Measurements from ENCODE around the gene ATP2B2.
"Not testable (repeated sequence)": the region's sequence is repeated elsewhere in the genome, so short reads cannot be mapped to it uniquely, and the experiment has no call there.

The ATP2B2 gene

DNA sequence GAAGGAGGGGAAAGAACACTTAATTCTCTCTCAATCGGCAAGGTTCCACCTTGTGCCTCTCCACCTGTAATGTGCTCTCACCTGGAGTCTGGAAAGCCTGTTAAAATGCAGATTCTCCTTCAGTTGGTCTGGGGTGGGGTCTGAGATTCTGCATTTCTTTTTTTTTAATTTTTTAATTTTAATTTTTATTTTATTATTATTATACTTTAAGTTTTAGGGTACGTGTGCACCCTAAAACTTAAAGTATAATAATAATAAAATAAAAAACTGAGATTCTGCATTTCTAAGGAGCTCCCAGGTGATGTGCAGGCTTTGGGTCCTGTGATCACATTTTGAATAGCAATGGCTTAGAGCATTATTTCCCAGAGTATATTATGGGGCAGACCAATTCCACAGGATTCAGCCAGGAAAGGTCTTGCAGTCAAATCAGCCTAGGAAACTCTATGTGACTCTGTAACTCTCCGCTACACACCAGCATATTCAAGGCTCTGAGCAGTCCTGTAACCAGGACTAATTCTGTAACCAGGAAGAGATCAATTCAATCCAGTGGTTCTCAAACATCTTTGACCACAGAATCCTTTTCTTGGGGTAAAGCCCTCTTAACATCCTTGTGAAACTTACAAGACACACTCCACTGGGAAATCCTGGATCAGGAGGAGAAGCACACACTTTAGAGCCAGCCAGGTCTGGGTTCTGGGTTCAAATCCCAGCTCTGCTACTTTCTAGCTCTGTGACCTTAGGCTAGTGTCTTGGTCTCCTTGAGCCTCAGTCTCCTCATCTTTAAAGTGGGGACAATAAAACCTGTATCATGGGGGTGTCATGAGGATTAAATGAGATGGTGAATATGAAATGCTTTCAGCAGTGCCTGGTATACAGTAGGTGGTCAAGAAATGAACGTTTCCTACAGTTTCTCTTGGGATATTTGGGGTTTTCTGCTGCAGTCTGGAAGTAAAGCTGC, 122.2 kb downstream of the ATP2B2 start:
- DNase-seq (ENCODE audit: low read depth in 2 of 2): no peak

- not testable (repeated sequence) for DNase-seq (ENCODE audit: low read depth in 2 of 2)
Measured at GRCh38 chr3:10382445-10382844, 122.9 kb downstream of the ATP2B2 start.

DNA sequence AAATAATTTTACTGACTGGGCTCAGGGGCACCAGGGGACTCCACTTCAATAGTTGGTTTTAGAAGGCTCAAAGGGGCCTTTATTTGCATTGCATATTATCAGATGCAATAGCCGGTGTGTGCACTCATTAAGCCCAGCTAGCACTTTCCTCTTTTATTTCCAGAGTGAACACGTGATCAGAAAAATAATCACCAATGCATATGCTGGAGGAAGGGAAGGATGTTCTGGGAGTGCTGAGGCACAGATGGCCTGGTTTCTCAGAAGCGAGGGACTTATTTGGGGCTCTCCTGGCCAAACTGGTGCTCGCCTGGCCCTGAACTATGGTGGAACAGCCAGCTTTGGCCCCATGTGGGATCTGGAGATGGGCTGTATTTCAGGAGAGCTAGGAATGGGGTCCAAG, 124.0 kb downstream of the ATP2B2 start:
- DNase-seq (ENCODE audit: low read depth in 2 of 2): no peak

- no peak for DNase-seq (ENCODE audit: low read depth in 2 of 2)
Measured at GRCh38 chr3:10380906-10381305, 124.5 kb downstream of the ATP2B2 start.

DNA sequence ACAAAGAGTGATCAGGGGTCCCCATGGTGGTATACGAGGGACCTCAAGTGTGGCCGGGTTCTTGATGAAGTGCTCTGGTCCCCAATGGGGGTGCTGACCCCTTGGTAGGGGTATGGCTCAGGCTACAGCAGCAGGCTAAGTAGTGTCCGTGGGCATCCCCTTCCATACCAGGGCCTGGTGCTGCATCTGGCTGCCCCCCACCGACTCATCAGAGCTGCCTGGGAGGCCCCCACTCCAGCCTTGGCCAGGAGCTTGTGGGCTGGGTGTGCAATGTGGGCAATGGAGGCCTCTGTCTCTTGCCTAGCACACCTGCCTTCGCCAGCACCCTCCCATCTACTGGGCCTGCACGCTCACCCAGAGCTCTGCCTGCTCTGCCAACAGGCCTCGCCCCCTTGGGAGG, 125.4 kb downstream of the ATP2B2 start:
- no peak for DNase-seq (ENCODE audit: low read depth in 2 of 2)

- no peak for DNase-seq (ENCODE audit: low read depth in 2 of 2)
Measured at GRCh38 chr3:10379161-10379560, 126.2 kb downstream of the ATP2B2 start.

- no peak for DNase-seq (ENCODE audit: low read depth in 2 of 2)
Measured at GRCh38 chr3:10378742-10379141, 126.6 kb downstream of the ATP2B2 start.

DNA sequence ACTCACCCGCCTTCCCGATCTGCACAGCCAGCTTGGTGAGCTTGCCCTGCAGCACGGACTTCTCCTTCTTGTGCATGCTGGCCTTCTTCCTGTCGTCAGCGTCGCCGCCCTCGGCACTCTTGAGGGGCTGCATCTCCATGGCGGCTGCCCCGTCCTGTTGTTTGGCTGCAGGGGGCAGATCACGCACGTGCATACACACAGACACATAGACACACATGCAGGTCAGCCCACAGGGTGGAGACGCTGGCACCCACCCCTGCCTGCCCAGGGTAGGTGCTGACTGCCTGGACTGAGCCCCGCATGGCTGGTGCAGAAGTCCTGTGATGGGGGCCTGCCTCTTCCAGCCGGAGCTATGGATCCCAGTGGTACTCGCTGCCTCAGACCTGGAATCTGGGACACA, 127.1 kb downstream of the ATP2B2 start:
- no peak for DNase-seq (ENCODE audit: low read depth in 2 of 2)

DNA sequence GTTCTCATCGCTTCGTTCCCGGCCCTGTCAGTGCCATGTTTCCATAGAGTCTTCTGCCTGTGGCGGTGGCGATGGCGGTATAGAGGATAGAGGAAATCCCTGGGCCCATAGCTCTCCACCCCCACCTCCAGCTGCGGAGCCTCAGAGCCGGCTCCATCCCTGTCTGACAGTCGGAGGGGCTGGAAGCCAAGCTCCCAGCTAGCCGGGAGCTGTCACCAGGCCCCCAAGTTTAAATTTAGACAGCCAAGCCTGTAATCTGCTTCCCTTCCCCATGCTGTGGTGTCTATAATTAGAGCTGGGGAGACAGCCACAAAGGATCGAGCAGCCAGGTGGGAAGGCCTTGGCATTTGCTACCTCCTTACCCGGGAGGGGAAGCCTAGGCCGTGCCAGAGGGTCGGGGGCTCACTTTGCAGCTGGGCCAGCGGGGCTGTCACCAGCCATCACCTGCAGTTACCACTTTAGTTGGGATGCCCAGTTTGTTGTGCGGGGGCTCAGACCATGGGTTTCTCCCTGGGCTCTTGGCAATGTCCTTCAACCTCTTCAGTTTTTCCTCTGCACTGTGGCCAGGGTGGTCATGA, 128.1 kb downstream of the ATP2B2 start:
- no peak for DNase-seq (ENCODE audit: low read depth in 2 of 2)

GRCh38 chr3:10376353-10376752, 129.0 kb downstream of the ATP2B2 start:
- DNase-seq (ENCODE audit: low read depth in 2 of 2): no peak

DNA sequence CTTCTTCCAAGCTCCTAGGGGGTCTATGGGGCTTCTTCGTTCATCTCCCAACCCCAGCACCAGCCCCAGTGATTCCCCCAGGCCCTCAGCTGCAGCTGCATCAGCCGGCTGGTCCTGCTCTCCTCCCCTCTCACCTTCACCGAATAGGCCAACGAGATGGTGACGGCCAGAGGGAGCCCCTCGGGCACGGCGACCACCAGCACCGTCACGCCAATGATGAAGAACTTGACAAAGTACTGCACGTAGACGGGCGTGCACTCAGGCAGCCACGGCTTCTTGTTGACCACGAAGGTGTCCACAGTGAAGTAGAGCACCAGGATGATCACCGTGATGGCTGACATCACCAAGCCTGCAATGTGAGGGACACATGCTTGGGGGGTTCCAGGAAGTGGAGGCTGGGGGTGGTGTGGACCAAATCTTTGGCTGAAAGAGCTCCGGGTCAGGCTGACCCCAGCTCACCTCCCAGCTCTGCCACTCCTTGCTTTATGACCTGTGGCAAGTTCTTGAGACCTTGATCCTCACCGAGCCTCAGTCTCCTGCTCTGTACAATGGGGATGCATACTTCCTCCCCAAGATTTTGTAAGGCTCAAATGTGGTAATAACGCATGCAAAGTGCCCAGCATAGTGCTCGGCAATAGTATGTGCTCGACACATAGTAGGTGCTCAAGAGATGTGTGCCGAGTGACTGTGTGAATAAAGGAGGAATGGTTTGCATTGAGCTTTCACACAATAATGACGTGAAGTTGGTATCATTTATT, 129.9 kb downstream of the ATP2B2 start:
- DNase-seq (ENCODE audit: low read depth in 2 of 2): no peak

DNA sequence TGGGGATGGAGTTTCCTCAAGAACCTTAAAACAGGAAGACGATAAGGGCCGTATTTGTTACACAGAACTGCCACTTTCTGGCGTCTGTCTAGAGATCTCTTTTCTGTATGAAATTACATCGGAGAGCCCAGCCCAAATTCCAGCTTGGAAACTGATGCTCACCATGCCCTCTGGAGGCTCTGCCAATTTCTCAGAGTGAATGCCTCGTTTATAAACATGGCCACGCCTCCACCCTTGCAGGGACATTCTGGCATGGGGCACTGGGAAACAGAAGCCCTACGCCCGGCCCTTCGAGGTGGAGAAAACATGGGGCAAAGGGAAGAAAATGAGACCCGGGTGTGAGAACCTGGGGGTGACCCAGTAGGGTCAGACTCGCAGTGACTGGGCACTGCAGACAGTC, 131.1 kb downstream of the ATP2B2 start:
- no peak for DNase-seq (ENCODE audit: low read depth in 2 of 2)

DNA sequence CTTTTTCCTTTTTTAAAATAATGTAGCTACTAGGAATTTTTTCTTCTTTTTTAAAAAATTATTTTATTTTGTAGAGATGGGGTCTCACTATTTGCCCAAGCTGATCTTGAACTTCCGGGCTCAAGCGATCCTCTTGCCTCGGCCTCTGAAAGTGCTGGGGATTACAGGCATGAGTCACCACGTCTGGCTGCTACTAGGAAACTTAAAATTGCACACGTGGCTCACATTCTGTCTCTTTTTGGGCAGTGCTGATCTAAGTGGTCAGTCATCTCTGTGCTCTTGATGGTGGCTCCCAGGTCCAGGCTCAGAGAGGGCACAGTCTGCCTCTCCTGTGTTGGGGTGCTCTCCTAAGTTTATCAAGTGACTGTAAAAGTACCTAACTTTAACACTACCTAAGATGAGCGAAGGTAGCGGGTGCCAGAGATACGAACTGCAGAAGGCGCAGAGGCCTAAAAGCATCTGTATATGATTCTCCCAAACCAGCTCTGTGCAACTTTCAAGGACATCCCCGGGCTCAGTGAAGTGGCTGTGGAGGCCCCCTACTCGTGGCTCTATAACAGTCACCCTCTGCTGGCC, 131.6 kb downstream of the ATP2B2 start:
- DNase-seq (ENCODE audit: low read depth in 2 of 2): no peak

GRCh38 chr3:10371789-10372188, 133.6 kb downstream of the ATP2B2 start:
- no peak for DNase-seq (ENCODE audit: low read depth in 2 of 2)

- DNase-seq (ENCODE audit: low read depth in 2 of 2): no peak
Measured at GRCh38 chr3:10371167-10371566, 134.2 kb downstream of the ATP2B2 start.

DNA sequence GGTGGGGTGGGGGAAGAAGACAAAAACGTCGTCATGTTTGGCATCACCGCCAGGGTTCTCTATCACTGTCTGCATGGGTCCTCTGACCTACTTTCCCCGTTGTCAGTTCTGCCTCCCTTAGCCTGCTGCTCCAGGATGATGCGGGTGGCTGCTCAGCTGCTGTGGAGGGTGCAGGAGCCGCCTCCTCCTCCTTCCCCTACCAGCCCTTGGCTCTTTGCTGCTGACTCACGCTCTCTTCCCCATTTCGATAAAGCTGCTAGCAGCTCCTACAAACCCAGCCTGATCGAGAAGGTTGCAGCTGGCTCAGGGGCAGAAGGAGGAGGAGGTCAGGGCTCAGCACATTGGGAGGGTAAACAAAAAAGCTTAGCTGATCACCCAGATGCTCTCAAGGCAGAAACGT, 135.0 kb downstream of the ATP2B2 start:
- DNase-seq (ENCODE audit: low read depth in 2 of 2): no peak

DNA sequence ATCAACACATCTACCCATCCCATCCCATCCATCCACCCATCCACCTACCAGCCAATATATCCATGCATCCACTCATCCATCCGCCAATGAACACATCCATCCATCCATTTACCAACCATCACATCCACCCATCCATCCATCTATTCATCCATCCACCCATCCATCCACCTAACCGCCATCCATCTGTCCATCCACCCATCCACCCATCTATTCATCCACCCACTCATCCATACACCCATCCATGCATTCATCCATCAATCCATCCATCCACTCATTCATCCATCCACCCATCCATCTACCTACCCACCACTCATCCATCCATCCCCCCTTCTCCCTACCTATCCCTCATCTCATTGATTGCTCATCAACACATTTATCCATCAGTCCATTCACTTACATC, 136.9 kb downstream of the ATP2B2 start:
- no peak for DNase-seq (ENCODE audit: low read depth in 2 of 2)

DNA sequence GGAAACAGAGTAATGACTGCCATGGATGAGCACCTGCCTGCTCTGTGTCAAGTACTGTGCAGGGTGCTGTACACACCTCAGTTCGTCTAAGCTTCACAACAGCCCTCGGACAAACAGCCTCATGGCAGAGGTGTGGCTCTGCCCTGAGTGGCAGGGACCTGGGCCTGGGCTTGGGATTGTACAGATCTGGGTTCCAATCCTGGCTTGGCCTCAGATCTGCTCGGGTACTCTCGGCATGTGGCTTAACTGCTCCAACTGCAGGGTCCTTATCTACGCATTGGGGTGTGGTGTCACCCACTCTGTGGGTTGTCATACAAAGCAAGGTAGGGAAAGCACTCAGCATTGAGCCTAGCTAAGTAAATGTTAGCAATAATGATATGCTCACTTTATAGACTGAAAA, 137.9 kb downstream of the ATP2B2 start:
- DNase-seq (ENCODE audit: low read depth in 2 of 2): no peak

- DNase-seq (ENCODE audit: low read depth in 2 of 2): peak in 1 of 2 donors; percentile 35
Measured at GRCh38 chr3:10366651-10367101, 138.7 kb downstream of the ATP2B2 start.

- no peak for DNase-seq (ENCODE audit: low read depth in 2 of 2)
Measured at GRCh38 chr3:10365791-10366190, 139.6 kb downstream of the ATP2B2 start.

- no peak for DNase-seq (ENCODE audit: low read depth in 2 of 2)
Measured at GRCh38 chr3:10365316-10365715, 140.1 kb downstream of the ATP2B2 start.

- DNase-seq (ENCODE audit: low read depth in 2 of 2): no peak
Measured at GRCh38 chr3:10364806-10365205, 140.6 kb downstream of the ATP2B2 start.
